Raji (cell line): ENCODE measurements around the gene CEP112.

Experiments
- POLR2A ChIP-seq: IDR thresholded peaks from 2 replicates; pipeline ENCODE4 v1.6.1; 2011; ENCODE audit warnings: low read depth, low read length, control low read depth; ENCODE audit not compliant: insufficient read depth

Gene CEP112

GRCh38 chr17:65660078-65660477 lies 531.9 kb downstream of the CEP112 start:
- TF ChIP-seq POLR2A, result no peak

GRCh38 chr17:65659512-65659911 lies 532.4 kb downstream of the CEP112 start:
- no peak for TF ChIP-seq POLR2A

GRCh38 chr17:65657251-65657828 lies 534.6 kb downstream of the CEP112 start:
- no peak for TF ChIP-seq POLR2A

- no peak for TF ChIP-seq POLR2A
These were observed 535.3 kb downstream of the CEP112 start for GRCh38 chr17:65656390-65657250.

- no peak for TF ChIP-seq POLR2A
These were observed 536.2 kb downstream of the CEP112 start for GRCh38 chr17:65655706-65656105.

GRCh38 chr17:65644545-65644944 lies 547.4 kb downstream of the CEP112 start:
- no peak for TF ChIP-seq POLR2A

GRCh38 chr17:65638221-65638975 lies 553.5 kb downstream of the CEP112 start:
- TF ChIP-seq POLR2A, result no peak

- no peak for TF ChIP-seq POLR2A
These were observed 554.1 kb downstream of the CEP112 start for GRCh38 chr17:65637786-65638185.

GRCh38 chr17:65634533-65634932 lies 557.4 kb downstream of the CEP112 start:
- TF ChIP-seq POLR2A, result no peak

GRCh38 chr17:65633988-65634387 lies 557.9 kb downstream of the CEP112 start:
- TF ChIP-seq POLR2A, result no peak

- no peak for TF ChIP-seq POLR2A
These were observed 558.6 kb downstream of the CEP112 start for GRCh38 chr17:65633146-65633881.

- TF ChIP-seq POLR2A, result no peak
These were observed 561.4 kb downstream of the CEP112 start for GRCh38 chr17:65630502-65630901.

- no peak for TF ChIP-seq POLR2A
These were observed 562.7 kb downstream of the CEP112 start for GRCh38 chr17:65629234-65629690.

- TF ChIP-seq POLR2A, result no peak
These were observed 563.3 kb downstream of the CEP112 start for GRCh38 chr17:65628644-65629036.
